NT2/D1 (cell line): ENCODE measurements around the gene ZNF850.

Source experiments
- SUZ12 ChIP-seq: IDR thresholded peaks from 2 replicates; pipeline ENCODE4 v1.6.1; 2011; ENCODE audit not compliant: insufficient read length, insufficient read depth; ENCODE audit errors: extremely low read depth
- ZNF274 ChIP-seq: IDR thresholded peaks from 2 replicates; pipeline ENCODE4 v1.6.1; 2011; ENCODE audit warnings: mild to moderate bottlenecking, low read depth, low read length

DNA sequence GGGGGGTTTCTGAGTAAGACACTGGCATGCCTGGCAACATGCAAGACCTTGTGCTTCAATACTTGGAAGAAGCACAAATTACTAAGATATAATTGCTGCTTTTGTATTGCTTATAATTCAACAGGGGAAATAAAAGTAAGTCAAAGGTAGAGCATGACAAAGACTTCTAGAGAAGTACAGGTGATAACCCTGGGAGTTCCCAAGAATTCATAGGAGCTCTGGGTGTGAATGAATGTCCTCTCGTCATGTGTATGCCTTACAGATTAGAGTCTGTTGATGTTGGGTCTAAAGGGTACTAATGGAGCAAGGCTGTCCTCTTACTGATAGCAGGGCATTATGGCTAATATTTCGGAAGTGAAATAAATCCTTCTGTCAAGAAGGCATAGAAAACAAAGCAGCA lies 98.4 kb downstream of the ZNF850 start:
- TF ChIP-seq ZNF274: no peak
- no peak for TF ChIP-seq SUZ12
